Measurements from ENCODE around the gene TEX48. TPM values are rescaled to one million over a fixed set of nuclear protein-coding genes. Genes with fewer than 3 reads are reported as not detected.

Gene TEX48
- total and polyA plus RNA-seq, 2 experiments from 2014 or later = not detected

DNA sequence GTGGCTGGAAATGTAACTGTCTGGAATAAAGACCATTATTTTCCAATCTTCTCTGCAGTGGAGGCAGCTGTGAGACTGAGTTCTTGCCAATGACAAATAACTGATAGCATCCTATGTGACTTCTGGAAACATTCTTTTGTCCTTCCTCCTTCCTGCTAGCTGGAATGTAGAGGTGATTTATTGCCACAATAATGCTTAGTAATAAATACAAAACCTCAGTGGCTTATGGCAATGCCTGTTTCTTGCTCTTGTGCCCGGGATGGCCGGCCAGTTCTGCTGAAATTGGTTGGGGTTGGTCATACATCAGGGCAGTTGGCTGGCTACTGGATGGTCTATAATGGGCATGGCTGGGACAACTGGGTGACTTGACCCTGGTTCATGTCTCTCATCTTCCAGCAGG, 12.2 kb upstream of the TEX48 start:
- no peaks in the 10 kb centered on the region for H3K9me3 Mint-ChIP-seq
- H3K4me1 Mint-ChIP-seq = peaks cover 7% of the 10 kb centered on the region; the same call in 2 of the 3 replicates
- H3K4me3 Mint-ChIP-seq = no peak overlapping the region
- no peak for ATAC-seq
- H4K20me1 ChIP-seq (replicated peaks; ENCODE audit: insufficient read depth) = no peaks in the 10 kb centered on the region; the same call in 1 of the 2 replicates
- H3K27me3 Mint-ChIP-seq (ENCODE audit: insufficient read depth, low read depth, poor library complexity) = peaks cover 3% of the 10 kb centered on the region
- H3K9me2 ChIP-seq (ENCODE audit: insufficient read depth) = no peaks in the 10 kb centered on the region
- H3K27ac ChIP-seq (ENCODE audit: low read depth) = no peak overlapping the region
- H3K4me1 ChIP-seq (ENCODE audit: insufficient read depth) = peaks cover 4% of the 10 kb centered on the region; the same call in 1 of the 2 replicates
- H3K36me3 Mint-ChIP-seq (ENCODE audit: low read depth) = no peaks in the 10 kb centered on the region
- H3F3A ChIP-seq (replicated peaks; ENCODE audit: low read depth) = no peaks in the 10 kb centered on the region
- TF ChIP-seq NANOG (IDR thresholded peaks at IDR 0.05; ENCODE audit: borderline replicate concordance) = no peak
- TF ChIP-seq STAT1 (IDR thresholded peaks at IDR 0.05; ENCODE audit: unreplicated experiment) = no peak
- no peak for TF ChIP-seq POLR2AphosphoS5 (IDR thresholded peaks at IDR 0.05; ENCODE audit: low read depth)
- TF ChIP-seq JUNB (IDR thresholded peaks at IDR 0.05; ENCODE audit: unreplicated experiment) = no peak
- TF ChIP-seq, protein P1, sequence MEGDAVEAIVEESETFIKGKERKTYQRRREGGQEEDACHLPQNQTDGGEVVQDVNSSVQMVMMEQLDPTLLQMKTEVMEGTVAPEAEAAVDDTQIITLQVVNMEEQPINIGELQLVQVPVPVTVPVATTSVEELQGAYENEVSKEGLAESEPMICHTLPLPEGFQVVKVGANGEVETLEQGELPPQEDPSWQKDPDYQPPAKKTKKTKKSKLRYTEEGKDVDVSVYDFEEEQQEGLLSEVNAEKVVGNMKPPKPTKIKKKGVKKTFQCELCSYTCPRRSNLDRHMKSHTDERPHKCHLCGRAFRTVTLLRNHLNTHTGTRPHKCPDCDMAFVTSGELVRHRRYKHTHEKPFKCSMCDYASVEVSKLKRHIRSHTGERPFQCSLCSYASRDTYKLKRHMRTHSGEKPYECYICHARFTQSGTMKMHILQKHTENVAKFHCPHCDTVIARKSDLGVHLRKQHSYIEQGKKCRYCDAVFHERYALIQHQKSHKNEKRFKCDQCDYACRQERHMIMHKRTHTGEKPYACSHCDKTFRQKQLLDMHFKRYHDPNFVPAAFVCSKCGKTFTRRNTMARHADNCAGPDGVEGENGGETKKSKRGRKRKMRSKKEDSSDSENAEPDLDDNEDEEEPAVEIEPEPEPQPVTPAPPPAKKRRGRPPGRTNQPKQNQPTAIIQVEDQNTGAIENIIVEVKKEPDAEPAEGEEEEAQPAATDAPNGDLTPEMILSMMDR (conservative IDR thresholded peaks at IDR 0.05; ENCODE audit: low read depth in 2 of 2) = no peak
- TF ChIP-seq EZH2phosphoT487 (IDR thresholded peaks at IDR 0.05; ENCODE audit: unreplicated experiment) = no peak
- TF ChIP-seq ZNF114 (CRISPR knock-in tag; IDR thresholded peaks at IDR 0.05) = no peak
- no peak for TF ChIP-seq REST (IDR thresholded peaks at IDR 0.05; ENCODE audit: unreplicated experiment)
- no peak for TF ChIP-seq EZH2 (IDR thresholded peaks at IDR 0.05; ENCODE audit: low read depth, unreplicated experiment)
- TF ChIP-seq, protein P2, sequence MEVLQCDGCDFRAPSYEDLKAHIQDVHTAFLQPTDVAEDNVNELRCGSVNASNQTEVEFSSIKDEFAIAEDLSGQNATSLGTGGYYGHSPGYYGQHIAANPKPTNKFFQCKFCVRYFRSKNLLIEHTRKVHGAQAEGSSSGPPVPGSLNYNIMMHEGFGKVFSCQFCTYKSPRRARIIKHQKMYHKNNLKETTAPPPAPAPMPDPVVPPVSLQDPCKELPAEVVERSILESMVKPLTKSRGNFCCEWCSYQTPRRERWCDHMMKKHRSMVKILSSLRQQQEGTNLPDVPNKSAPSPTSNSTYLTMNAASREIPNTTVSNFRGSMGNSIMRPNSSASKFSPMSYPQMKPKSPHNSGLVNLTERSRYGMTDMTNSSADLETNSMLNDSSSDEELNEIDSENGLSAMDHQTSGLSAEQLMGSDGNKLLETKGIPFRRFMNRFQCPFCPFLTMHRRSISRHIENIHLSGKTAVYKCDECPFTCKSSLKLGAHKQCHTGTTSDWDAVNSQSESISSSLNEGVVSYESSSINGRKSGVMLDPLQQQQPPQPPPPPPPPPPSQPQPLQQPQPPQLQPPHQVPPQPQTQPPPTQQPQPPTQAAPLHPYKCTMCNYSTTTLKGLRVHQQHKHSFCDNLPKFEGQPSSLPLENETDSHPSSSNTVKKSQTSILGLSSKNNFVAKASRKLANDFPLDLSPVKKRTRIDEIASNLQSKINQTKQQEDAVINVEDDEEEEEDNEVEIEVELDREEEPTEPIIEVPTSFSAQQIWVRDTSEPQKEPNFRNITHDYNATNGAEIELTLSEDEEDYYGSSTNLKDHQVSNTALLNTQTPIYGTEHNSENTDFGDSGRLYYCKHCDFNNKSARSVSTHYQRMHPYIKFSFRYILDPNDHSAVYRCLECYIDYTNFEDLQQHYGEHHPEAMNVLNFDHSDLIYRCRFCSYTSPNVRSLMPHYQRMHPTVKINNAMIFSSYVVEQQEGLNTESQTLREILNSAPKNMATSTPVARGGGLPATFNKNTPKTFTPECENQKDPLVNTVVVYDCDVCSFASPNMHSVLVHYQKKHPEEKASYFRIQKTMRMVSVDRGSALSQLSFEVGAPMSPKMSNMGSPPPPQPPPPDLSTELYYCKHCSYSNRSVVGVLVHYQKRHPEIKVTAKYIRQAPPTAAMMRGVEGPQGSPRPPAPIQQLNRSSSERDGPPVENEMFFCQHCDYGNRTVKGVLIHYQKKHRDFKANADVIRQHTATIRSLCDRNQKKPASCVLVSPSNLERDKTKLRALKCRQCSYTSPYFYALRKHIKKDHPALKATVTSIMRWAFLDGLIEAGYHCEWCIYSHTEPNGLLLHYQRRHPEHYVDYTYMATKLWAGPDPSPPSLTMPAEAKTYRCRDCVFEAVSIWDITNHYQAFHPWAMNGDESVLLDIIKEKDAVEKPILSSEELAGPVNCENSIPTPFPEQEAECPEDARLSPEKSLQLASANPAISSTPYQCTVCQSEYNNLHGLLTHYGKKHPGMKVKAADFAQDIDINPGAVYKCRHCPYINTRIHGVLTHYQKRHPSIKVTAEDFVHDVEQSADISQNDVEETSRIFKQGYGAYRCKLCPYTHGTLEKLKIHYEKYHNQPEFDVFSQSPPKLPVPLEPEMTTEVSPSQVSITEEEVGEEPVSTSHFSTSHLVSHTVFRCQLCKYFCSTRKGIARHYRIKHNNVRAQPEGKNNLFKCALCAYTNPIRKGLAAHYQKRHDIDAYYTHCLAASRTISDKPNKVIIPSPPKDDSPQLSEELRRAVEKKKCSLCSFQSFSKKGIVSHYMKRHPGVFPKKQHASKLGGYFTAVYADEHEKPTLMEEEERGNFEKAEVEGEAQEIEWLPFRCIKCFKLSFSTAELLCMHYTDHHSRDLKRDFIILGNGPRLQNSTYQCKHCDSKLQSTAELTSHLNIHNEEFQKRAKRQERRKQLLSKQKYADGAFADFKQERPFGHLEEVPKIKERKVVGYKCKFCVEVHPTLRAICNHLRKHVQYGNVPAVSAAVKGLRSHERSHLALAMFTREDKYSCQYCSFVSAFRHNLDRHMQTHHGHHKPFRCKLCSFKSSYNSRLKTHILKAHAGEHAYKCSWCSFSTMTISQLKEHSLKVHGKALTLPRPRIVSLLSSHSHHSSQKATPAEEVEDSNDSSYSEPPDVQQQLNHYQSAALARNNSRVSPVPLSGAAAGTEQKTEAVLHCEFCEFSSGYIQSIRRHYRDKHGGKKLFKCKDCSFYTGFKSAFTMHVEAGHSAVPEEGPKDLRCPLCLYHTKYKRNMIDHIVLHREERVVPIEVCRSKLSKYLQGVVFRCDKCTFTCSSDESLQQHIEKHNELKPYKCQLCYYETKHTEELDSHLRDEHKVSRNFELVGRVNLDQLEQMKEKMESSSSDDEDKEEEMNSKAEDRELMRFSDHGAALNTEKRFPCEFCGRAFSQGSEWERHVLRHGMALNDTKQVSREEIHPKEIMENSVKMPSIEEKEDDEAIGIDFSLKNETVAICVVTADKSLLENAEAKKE (CRISPR knock-in tag; IDR thresholded peaks at IDR 0.05) = no peak
- TF ChIP-seq, protein P3, sequence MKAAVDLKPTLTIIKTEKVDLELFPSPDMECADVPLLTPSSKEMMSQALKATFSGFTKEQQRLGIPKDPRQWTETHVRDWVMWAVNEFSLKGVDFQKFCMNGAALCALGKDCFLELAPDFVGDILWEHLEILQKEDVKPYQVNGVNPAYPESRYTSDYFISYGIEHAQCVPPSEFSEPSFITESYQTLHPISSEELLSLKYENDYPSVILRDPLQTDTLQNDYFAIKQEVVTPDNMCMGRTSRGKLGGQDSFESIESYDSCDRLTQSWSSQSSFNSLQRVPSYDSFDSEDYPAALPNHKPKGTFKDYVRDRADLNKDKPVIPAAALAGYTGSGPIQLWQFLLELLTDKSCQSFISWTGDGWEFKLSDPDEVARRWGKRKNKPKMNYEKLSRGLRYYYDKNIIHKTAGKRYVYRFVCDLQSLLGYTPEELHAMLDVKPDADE (IDR thresholded peaks at IDR 0.05) = no peak
- TF ChIP-seq ZNF331 (CRISPR knock-in tag; IDR thresholded peaks at IDR 0.05; ENCODE audit: low read depth) = no peak
- TF ChIP-seq CREB1 (CRISPR knock-in tag; IDR thresholded peaks at IDR 0.05; ENCODE audit: low read depth) = no peak
- H3K79me2 ChIP-seq (replicated peaks; ENCODE audit: insufficient read depth) = no peaks in the 10 kb centered on the region
- no peak overlapping the region for H3K27ac Mint-ChIP-seq
- H3K4me2 ChIP-seq = no peak overlapping the region
- H3K27me3 ChIP-seq (ENCODE audit: insufficient read depth) = no peaks in the 10 kb centered on the region
- no peak overlapping the region for H2AFZ ChIP-seq
- no peaks in the 10 kb centered on the region for H3K36me3 ChIP-seq (ENCODE audit: insufficient read depth)
- H3K4me3 ChIP-seq = no peak overlapping the region
- DNase-seq (ENCODE audit: low spot score) = no peak
